ENCODE data around the gene DCST1.

DNA sequence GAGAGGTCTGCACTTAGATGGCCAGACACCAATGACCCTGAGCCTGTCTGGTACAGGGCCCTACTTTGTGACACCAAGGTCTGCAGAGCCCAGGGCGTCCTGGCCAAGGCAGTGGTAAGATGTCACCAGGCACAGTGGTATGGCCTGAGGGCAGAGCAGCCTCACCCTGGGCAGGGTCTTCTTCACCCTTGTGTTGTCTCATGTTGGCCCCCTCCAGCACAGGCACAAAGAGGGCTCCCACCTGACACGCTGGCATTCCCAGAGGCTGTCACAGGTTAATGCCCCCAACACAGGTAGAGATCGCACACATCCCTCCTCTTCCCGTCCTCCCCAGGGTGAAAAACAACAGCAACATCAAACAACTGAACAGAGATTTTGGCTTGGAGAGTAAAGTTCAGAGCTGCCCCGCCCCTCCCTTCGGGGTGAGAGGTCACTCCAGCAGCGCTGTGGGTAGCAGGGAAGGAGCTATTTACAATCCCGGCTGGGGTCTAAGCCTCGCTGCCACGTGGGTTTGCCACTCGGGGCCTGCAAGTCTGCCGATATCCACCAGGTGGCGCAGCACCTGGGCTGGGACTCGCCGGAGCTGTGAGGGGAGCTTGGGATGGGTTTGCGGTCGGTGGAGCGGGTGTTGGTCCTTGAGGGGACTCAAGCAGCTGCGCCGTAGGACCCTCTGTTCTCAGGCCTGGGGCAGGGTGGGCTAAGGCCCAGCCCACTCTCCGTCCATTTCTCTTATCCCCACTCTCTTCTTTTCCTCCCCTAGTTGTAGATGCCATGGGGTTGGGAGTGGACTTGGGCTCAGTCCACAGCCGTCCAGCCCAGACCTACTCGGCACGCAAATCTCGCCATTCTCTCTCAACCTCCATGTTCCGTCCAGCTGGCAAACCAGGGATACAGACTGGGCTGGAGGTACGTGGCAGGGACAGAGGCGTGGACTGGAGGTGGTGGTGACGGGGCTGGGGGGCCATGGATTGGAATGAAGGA lies 57.7 kb downstream of the DCST1 start:
- TF ChIP-seq, protein P1, sequence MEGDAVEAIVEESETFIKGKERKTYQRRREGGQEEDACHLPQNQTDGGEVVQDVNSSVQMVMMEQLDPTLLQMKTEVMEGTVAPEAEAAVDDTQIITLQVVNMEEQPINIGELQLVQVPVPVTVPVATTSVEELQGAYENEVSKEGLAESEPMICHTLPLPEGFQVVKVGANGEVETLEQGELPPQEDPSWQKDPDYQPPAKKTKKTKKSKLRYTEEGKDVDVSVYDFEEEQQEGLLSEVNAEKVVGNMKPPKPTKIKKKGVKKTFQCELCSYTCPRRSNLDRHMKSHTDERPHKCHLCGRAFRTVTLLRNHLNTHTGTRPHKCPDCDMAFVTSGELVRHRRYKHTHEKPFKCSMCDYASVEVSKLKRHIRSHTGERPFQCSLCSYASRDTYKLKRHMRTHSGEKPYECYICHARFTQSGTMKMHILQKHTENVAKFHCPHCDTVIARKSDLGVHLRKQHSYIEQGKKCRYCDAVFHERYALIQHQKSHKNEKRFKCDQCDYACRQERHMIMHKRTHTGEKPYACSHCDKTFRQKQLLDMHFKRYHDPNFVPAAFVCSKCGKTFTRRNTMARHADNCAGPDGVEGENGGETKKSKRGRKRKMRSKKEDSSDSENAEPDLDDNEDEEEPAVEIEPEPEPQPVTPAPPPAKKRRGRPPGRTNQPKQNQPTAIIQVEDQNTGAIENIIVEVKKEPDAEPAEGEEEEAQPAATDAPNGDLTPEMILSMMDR (IDR thresholded peaks at IDR 0.05; ENCODE audit: insufficient read depth, low read length, poor library complexity, severe bottlenecking), result peak; percentile 84
- TF ChIP-seq EZH2phosphoT487 (conservative IDR thresholded peaks at IDR 0.05; ENCODE audit: low read length), result no peak
